GM21737 (cell line): ENCODE measurements around the gene PCDHGA8.
"Not testable (repeated sequence)": the region's sequence is repeated elsewhere in the genome, so short reads cannot be mapped to it uniquely, and the experiment has no call there.

ENCODE experiments used
- ATAC-seq: cut with Tn5 transposase; IDR thresholded peaks from one replicate; pipeline ENCODE4 v1.9.1; 2021; ENCODE audit warnings: mild to moderate bottlenecking, moderate library complexity; ENCODE audit not compliant: unreplicated experiment

PCDHGA8 gene

GRCh38 chr5:141399555-141400258, 7.3 kb downstream of the PCDHGA8 start:
- no peak for ATAC-seq

- no peak for ATAC-seq
These were observed 10.3 kb downstream of the PCDHGA8 start, which contains the start of gene PCDHGA9 for GRCh38 chr5:141402553-141403243. Gene PCDHGA9, plus strand, starts transcription at chr5:141402778. Its CDS starts 175 bp downstream, at chr5:141402953.

- ATAC-seq: no peak
These were observed 11.0 kb downstream of the PCDHGA8 start for GRCh38 chr5:141403387-141403786.

- ATAC-seq: not testable (repeated sequence)
These were observed 15.5 kb downstream of the PCDHGA8 start, which contains the start of gene PCDHGB6 for GRCh38 chr5:141407790-141408505. Gene PCDHGB6, plus strand, starts transcription at chr5:141408021. Its CDS starts 182 bp downstream, at chr5:141408203.

GRCh38 chr5:141409598-141410306, 17.3 kb downstream of the PCDHGA8 start:
- ATAC-seq: no peak

- ATAC-seq: no peak
These were observed 19.1 kb downstream of the PCDHGA8 start for GRCh38 chr5:141411575-141411974.

- ATAC-seq: peak; percentile 62
These were observed 20.6 kb downstream of the PCDHGA8 start, which contains the start of gene PCDHGA10 for GRCh38 chr5:141412854-141413539. Gene PCDHGA10, plus strand, starts transcription at chr5:141412987. Its CDS starts 189 bp downstream, at chr5:141413176.

GRCh38 chr5:141413540-141414069, 21.2 kb downstream of the PCDHGA8 start:
- no peak for ATAC-seq

GRCh38 chr5:141414548-141415274, 22.3 kb downstream of the PCDHGA8 start:
- ATAC-seq: not testable (repeated sequence)

- not testable (repeated sequence) for ATAC-seq
These were observed 22.8 kb downstream of the PCDHGA8 start for GRCh38 chr5:141415275-141415618.

GRCh38 chr5:141417494-141418172, 25.2 kb downstream of the PCDHGA8 start, which contains the start of gene PCDHGB7:
Gene PCDHGB7, plus strand, starts transcription at chr5:141417677. Its CDS starts 183 bp downstream, at chr5:141417860.
- ATAC-seq: peak; percentile 87

GRCh38 chr5:141419074-141419880, 26.8 kb downstream of the PCDHGA8 start:
- ATAC-seq: no peak

GRCh38 chr5:141420855-141421488, 28.5 kb downstream of the PCDHGA8 start, which contains the start of gene PCDHGA11:
Gene PCDHGA11, plus strand, starts transcription at chr5:141421051. Its CDS starts 177 bp downstream, at chr5:141421228.
- no peak for ATAC-seq

GRCh38 chr5:141421489-141421855, 29.0 kb downstream of the PCDHGA8 start:
- no peak for ATAC-seq

GRCh38 chr5:141422742-141423291, 30.4 kb downstream of the PCDHGA8 start:
- ATAC-seq: no peak

GRCh38 chr5:141427783-141428426, 35.5 kb downstream of the PCDHGA8 start:
- no peak for ATAC-seq
